Measurements from ENCODE around the gene NELFE. TPM values are rescaled to one million over a fixed set of nuclear protein-coding genes. Genes with fewer than 3 reads are reported as not detected.

The NELFE gene
- total and polyA plus RNA-seq, 2 of the 13 experiments (the other 11 are each of a cell fraction or from before 2014, with no cell fraction given), result 51.3 to 69.8 TPM

DNA sequence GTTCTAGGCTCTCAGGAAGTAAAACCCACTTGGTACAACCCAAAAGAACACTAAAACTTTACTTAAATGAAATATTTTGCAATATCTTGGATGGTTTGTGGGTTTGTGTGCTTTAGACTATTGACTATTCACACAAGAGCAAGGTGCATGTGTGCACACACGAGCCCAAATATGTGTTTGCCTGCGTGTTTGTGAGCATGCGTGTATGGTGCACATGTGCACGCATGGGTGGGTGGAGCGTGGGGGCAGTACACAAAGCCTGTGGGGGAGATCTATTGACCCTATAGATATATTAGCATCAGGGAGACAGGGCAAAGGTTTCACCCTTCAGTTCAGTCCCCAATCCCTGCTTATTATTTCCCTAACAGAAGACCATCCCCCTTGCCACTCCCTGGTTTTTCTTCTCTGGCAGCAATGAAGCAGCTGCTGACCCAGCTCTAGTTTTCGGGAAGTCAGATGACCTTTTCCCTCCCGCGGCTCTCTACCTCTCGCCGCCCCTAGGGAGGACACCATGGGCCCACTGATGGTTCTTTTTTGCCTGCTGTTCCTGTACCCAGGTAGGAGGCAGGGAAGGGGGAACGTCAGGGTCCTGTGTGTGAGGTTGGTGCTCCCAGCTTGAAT, 31.4 kb downstream of the NELFE start, which contains the start of gene C2 (continued):
- TF ChIP-seq, protein P1, sequence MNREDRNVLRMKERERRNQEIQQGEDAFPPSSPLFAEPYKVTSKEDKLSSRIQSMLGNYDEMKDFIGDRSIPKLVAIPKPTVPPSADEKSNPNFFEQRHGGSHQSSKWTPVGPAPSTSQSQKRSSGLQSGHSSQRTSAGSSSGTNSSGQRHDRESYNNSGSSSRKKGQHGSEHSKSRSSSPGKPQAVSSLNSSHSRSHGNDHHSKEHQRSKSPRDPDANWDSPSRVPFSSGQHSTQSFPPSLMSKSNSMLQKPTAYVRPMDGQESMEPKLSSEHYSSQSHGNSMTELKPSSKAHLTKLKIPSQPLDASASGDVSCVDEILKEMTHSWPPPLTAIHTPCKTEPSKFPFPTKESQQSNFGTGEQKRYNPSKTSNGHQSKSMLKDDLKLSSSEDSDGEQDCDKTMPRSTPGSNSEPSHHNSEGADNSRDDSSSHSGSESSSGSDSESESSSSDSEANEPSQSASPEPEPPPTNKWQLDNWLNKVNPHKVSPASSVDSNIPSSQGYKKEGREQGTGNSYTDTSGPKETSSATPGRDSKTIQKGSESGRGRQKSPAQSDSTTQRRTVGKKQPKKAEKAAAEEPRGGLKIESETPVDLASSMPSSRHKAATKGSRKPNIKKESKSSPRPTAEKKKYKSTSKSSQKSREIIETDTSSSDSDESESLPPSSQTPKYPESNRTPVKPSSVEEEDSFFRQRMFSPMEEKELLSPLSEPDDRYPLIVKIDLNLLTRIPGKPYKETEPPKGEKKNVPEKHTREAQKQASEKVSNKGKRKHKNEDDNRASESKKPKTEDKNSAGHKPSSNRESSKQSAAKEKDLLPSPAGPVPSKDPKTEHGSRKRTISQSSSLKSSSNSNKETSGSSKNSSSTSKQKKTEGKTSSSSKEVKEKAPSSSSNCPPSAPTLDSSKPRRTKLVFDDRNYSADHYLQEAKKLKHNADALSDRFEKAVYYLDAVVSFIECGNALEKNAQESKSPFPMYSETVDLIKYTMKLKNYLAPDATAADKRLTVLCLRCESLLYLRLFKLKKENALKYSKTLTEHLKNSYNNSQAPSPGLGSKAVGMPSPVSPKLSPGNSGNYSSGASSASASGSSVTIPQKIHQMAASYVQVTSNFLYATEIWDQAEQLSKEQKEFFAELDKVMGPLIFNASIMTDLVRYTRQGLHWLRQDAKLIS (CRISPR knock-in tag; IDR thresholded peaks at IDR 0.05), result no peak; the same call in 1 of the 2 replicates
- no peak for TF ChIP-seq ATF7 (IDR thresholded peaks at IDR 0.05)
- peak; percentile 63; the same call in 1 of the 2 replicates for TF ChIP-seq ATF7 (CRISPR knock-in tag; IDR thresholded peaks at IDR 0.05)
- TF ChIP-seq ZFP37 (CRISPR knock-in tag; IDR thresholded peaks at IDR 0.05; ENCODE audit: borderline replicate concordance), result no peak; the same call in 1 of the 2 replicates
- no peak for TF ChIP-seq ISX (CRISPR knock-in tag; conservative IDR thresholded peaks at IDR 0.05)
- peak; percentile 78 for TF ChIP-seq TBL1XR1 (IDR thresholded peaks at IDR 0.05; ENCODE audit: borderline replicate concordance, low read length, partially characterized antibody)
- no peak for TF ChIP-seq CAMTA2 (CRISPR knock-in tag; IDR thresholded peaks at IDR 0.05; ENCODE audit: borderline replicate concordance)
- no peak for TF ChIP-seq SRSF4 (IDR thresholded peaks at IDR 0.05; ENCODE audit: low read depth, low read length, poor library complexity, severe bottlenecking)
- no peak for TF ChIP-seq KAT2B (IDR thresholded peaks at IDR 0.05; ENCODE audit: borderline replicate concordance, low read depth, low read length)
- TF ChIP-seq, protein P2, sequence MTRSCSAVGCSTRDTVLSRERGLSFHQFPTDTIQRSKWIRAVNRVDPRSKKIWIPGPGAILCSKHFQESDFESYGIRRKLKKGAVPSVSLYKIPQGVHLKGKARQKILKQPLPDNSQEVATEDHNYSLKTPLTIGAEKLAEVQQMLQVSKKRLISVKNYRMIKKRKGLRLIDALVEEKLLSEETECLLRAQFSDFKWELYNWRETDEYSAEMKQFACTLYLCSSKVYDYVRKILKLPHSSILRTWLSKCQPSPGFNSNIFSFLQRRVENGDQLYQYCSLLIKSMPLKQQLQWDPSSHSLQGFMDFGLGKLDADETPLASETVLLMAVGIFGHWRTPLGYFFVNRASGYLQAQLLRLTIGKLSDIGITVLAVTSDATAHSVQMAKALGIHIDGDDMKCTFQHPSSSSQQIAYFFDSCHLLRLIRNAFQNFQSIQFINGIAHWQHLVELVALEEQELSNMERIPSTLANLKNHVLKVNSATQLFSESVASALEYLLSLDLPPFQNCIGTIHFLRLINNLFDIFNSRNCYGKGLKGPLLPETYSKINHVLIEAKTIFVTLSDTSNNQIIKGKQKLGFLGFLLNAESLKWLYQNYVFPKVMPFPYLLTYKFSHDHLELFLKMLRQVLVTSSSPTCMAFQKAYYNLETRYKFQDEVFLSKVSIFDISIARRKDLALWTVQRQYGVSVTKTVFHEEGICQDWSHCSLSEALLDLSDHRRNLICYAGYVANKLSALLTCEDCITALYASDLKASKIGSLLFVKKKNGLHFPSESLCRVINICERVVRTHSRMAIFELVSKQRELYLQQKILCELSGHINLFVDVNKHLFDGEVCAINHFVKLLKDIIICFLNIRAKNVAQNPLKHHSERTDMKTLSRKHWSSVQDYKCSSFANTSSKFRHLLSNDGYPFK (CRISPR knock-in tag; IDR thresholded peaks at IDR 0.05; ENCODE audit: borderline replicate concordance), result no peak
- TF ChIP-seq, protein P3, sequence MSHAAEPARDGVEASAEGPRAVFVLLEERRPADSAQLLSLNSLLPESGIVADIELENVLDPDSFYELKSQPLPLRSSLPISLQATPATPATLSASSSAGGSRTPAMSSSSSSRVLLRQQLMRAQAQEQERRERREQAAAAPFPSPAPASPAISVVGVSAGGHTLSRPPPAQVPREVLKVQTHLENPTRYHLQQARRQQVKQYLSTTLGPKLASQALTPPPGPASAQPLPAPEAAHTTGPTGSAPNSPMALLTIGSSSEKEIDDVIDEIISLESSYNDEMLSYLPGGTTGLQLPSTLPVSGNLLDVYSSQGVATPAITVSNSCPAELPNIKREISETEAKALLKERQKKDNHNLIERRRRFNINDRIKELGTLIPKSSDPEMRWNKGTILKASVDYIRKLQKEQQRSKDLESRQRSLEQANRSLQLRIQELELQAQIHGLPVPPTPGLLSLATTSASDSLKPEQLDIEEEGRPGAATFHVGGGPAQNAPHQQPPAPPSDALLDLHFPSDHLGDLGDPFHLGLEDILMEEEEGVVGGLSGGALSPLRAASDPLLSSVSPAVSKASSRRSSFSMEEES (CRISPR knock-in tag; IDR thresholded peaks at IDR 0.05), result peak; percentile 84
- TF ChIP-seq ZFP90 (CRISPR knock-in tag; IDR thresholded peaks at IDR 0.05; ENCODE audit: borderline replicate concordance), result no peak; the same call in 1 of the 2 replicates
- TF ChIP-seq, protein P4, sequence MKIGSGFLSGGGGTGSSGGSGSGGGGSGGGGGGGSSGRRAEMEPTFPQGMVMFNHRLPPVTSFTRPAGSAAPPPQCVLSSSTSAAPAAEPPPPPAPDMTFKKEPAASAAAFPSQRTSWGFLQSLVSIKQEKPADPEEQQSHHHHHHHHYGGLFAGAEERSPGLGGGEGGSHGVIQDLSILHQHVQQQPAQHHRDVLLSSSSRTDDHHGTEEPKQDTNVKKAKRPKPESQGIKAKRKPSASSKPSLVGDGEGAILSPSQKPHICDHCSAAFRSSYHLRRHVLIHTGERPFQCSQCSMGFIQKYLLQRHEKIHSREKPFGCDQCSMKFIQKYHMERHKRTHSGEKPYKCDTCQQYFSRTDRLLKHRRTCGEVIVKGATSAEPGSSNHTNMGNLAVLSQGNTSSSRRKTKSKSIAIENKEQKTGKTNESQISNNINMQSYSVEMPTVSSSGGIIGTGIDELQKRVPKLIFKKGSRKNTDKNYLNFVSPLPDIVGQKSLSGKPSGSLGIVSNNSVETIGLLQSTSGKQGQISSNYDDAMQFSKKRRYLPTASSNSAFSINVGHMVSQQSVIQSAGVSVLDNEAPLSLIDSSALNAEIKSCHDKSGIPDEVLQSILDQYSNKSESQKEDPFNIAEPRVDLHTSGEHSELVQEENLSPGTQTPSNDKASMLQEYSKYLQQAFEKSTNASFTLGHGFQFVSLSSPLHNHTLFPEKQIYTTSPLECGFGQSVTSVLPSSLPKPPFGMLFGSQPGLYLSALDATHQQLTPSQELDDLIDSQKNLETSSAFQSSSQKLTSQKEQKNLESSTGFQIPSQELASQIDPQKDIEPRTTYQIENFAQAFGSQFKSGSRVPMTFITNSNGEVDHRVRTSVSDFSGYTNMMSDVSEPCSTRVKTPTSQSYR (CRISPR knock-in tag; IDR thresholded peaks at IDR 0.05; ENCODE audit: borderline replicate concordance), result peak; percentile 91
- TF ChIP-seq, protein P5, sequence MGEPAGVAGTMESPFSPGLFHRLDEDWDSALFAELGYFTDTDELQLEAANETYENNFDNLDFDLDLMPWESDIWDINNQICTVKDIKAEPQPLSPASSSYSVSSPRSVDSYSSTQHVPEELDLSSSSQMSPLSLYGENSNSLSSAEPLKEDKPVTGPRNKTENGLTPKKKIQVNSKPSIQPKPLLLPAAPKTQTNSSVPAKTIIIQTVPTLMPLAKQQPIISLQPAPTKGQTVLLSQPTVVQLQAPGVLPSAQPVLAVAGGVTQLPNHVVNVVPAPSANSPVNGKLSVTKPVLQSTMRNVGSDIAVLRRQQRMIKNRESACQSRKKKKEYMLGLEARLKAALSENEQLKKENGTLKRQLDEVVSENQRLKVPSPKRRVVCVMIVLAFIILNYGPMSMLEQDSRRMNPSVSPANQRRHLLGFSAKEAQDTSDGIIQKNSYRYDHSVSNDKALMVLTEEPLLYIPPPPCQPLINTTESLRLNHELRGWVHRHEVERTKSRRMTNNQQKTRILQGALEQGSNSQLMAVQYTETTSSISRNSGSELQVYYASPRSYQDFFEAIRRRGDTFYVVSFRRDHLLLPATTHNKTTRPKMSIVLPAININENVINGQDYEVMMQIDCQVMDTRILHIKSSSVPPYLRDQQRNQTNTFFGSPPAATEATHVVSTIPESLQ (CRISPR knock-in tag; conservative IDR thresholded peaks at IDR 0.05), result no peak
- TF ChIP-seq ZNF335 (CRISPR knock-in tag; IDR thresholded peaks at IDR 0.05), result peak; percentile 94
